HG03558 (cell line): Measurements from ENCODE around the gene DAP.
"Not testable (repeated sequence)": the region's sequence is repeated elsewhere in the genome, so short reads cannot be mapped to it uniquely, and the experiment has no call there.

Experiments
- ATAC-seq: cut with Tn5 transposase; IDR thresholded peaks from one replicate; pipeline ENCODE4 v1.9.1; 2021; ENCODE audit warnings: moderate number of reproducible peaks; ENCODE audit not compliant: unreplicated experiment; ENCODE audit errors: extremely low read depth

Gene DAP

GRCh38 chr5:10736354-10736753 is 24.7 kb downstream of the DAP start:
- no peak for ATAC-seq

DNA sequence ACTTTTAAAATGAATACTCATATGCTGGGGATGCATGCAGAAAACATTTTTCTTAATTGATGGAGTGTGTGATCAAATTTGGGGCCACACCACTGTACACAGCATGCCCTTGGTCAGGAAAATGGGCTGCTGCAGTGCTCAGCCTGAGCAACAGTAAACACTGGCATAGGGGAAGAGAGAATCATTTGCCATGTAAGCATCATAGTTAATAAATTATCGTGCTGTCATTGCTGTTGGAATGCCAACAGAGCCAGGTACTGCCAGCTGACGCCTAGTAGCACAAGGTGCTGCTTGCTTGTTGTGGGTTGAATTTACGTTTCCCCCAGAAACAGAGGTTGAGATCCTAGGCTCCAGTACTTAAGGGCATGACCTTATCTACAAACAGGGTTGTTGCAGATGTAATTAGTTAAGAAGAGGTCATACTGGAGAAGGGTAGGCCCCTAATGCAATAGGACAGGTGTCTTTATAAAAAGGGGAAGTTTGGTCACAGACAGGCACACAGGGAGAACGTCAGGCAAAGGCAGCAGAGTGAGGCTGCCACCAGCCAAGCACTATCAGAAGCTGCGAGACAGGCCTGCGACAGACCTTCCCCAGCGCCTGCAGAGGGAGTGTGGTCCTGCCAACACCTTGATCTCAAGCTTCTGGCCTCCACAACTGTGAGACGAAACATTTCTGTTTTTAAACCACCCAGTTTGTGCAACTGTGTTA is 25.3 kb downstream of the DAP start:
- peak; percentile 58 for ATAC-seq

GRCh38 chr5:10734832-10735523 is 26.1 kb downstream of the DAP start:
- ATAC-seq = no peak

GRCh38 chr5:10734037-10734709 is 26.9 kb downstream of the DAP start:
- no peak for ATAC-seq

GRCh38 chr5:10733426-10733825 is 27.6 kb downstream of the DAP start:
- no peak for ATAC-seq

GRCh38 chr5:10731913-10732312 is 29.1 kb downstream of the DAP start:
- no peak for ATAC-seq

- ATAC-seq = no peak
Observed at GRCh38 chr5:10730043-10730351, 31.0 kb downstream of the DAP start.

DNA sequence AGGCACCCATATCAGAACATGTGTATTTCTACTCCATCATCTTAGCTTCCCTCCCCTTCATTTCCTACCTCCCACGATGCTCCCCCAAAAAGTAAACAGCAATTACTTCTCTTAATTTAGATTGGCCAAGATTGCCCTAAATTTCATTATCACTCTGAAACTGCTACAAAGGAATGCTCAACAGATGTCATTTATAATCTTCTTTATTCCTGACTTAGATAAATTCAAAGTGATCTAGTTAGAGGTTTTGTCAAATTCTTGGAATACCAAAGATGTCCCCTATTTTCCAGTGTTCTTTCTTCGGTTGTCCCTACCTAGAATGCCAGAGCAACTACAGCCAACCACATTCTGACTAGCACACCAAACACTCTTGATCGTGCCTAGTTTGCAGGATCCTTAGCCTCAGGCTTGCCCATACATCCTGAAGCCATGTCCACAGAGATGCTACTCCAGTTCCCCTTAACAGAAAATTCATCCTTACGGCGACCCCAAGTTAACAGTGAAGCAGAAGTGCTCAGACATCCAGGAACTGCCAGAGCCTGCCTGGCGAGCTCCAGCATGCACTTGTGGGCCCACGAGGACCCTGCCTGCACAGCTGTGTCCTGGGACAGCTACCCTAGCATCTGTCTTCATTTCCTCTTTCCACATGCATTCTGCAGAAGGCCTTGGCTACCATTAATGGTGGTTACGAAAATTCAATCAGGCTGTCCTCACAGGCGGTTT is 31.6 kb downstream of the DAP start:
- no peak for ATAC-seq

DNA sequence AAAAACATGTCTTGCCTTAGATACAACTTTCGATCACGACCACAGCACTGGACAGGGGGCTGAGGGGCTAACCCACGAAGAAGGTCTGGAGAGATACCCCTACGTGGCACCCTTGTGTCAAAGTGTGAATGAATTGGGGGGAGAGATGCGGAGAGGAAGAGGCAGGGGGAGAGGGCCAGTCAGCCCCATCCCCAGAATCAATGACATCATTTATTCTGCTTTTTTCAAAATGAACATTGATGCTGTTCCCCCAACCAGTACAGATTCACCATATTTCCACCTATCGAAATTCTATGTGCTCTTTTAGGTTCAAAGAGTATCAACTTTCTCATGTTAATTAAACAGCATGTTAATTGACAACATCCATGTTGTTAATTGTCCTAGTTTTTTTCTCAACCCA is 32.4 kb downstream of the DAP start:
- no peak for ATAC-seq

DNA sequence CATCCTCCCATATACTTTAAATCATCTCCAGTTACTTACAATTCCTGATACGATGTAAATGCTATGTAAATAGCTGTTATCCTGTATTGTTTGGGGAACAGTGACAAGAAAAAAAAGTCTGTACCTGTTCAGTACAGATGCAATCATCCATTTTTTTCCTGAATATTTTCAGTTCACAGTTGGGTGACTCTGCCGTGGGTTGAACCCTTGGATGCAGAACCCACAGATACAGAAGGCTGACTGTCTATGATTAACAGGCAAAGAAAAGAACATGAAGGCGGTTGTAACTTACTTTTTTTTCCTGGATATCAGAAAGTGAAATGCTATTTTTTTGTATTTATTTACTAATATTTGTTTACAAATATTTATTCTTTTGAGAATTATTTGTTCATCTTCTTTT is 33.2 kb downstream of the DAP start:
- ATAC-seq = no peak

DNA sequence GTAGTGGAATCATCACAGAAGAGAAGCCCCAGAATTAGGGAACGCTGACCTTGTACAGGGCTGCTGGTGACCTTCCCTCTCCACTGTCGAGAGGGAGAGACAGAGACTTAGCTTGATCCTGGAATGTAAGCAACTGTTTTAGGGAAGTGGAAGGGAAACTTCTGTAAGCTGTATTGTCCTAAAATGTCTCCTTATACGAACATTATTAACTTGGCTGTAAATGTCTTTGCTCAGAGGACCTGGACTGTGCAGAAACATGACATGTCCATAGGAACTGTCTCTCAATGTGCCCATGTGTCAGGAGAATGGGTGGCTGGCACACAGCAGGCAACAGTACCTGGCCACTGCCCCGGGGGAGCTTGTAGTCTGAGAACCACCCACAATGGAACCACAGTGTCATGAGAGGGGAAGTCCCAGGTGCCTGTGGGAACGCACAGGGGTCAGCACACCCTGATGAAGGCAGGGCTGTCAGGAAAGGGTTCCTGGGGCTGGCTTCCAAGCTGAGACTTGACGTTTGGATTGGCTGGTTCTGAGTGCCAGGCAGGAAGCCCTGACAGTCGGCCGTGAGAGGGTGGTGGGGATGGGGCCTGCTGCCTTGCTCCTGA is 34.0 kb downstream of the DAP start:
- ATAC-seq = peak; percentile 86

DNA sequence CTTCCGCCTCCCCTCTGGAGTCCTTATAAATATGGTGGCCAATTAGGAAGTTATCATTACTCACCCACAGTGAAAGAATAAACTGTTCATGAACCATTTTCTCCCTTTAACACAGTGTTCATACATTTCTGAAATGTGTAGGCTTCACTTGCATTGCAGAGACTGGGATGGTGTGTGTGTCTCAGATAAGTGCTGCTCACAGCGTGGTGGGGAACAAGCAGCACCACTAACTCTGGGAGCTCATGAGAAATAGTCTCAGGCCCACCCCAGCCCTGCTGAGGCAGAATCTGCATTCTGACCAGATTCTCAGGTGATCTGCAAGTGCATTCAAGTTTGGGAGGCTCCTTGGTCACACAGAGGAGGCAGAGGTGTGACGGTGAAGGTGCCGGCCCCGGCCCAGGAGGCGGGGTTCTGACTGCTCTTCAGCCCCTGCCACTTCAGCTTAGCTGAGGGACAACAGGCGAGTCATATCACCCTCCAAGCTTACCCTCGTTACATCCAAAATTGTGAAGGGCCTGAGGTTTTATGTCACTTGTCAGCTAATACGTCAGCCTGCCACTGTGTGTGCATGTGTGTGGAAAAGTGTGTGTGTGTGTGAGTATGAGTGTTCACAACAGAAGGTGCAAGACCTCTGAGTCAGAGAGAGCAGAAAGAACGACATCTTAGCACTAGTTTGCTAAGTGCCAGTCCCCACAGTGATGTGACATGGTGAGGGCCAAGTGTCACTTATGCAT is 34.7 kb downstream of the DAP start:
- no peak for ATAC-seq

DNA sequence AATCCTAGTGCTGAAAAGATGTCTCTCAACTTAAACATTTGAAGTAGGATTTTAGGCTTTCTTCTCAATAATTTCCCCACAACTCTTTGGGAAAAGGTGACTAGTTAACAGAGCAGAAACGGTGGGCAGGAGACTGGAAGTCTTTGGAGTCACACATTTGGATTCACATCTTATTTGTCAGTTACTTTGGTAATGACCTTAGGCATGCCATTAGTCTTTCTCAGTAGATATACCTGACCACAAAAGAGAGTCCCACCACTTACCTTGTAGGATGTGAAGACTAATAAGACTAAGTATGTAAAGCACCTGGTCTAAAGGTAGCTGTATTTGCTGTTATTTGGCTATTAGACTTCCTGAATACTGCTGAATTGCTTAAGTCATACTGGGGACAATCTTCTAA is 35.4 kb downstream of the DAP start:
- ATAC-seq = no peak

- no peak for ATAC-seq
Observed at GRCh38 chr5:10724781-10725507, 36.1 kb downstream of the DAP start.

- ATAC-seq = no peak
Observed at GRCh38 chr5:10723514-10723913, 37.5 kb downstream of the DAP start.

GRCh38 chr5:10720766-10721165 is 40.3 kb downstream of the DAP start:
- not testable (repeated sequence) for ATAC-seq

DNA sequence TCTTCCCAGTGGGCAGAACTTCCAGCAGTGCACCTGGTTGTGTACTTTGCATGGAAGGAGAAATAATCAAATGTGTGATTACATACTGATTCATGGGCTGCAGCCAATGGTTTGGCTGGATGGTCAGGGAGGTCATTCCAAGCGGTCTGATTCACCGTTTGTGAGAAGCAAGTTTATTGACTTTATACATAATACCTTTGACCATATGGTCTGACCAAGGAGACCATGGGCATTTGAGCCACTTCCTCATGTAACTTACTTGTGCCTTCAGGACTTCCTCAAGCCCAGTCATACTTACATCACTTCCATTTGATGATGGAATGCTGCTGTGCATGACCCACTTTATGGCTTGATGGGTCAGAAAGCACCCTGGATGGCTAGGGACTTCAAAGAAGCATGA is 41.1 kb downstream of the DAP start:
- ATAC-seq = no peak

GRCh38 chr5:10718617-10719016 is 42.4 kb downstream of the DAP start:
- ATAC-seq = not testable (repeated sequence)

DNA sequence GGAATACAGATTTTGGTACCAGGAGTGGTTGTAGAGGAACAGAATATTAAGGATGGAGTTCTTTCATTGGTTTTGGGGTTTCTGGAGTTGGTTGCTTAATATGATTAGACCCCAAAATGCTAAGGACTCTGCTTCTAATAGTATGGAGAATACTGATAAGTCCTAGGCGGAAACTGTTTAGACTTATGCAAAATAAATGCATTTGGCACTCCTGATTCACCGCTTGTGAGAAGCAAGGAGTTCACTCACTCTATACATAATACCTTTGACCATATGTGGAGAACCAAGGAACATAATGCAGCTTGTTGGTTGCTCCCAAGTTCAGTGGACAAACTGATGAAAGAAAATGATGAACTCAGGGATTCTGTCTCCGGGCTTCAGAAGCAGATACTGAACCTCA is 44.2 kb downstream of the DAP start:
- not testable (repeated sequence) for ATAC-seq
